HEK293T (cell line): ENCODE measurements around the gene VWA8.
"Not testable (repeated sequence)": the region's sequence is repeated elsewhere in the genome, so short reads cannot be mapped to it uniquely, and the experiment has no call there.

Experiments used
- CTCF ChIA-PET: fragments of 350-600 bp; formaldehyde crosslinking; extraction: SDS; loops from one replicate; lab custom pipeline; 2021; ENCODE audit warnings: antibody characterized with exemption, inconsistent platforms; lab: Yijun Ruan, JAX
- POLR2A ChIA-PET: fragments of 350-600 bp; formaldehyde crosslinking; extraction: SDS; loops from one replicate; lab custom pipeline; 2020; ENCODE audit warnings: antibody characterized with exemption, inconsistent platforms; lab: Yijun Ruan, JAX
- DNase-seq: peaks from one replicate; pipeline ENCODE4 v3.0.0; 2012; ENCODE audit warnings: mixed read lengths; ENCODE audit errors: extremely low spot score
- ARNT ChIP-seq: fragments of 450-650 bp; IDR thresholded peaks from 2 replicates; pipeline ENCODE4 v1.6.1; 2017; ENCODE audit warnings: mild to moderate bottlenecking
- BHLHE40 ChIP-seq: fragments of 450-650 bp; IDR thresholded peaks from 2 replicates; pipeline ENCODE4 v1.6.1; 2016; ENCODE audit warnings: mild to moderate bottlenecking, moderate library complexity, borderline replicate concordance
- CTBP1 ChIP-seq: fragments of 450-650 bp; IDR thresholded peaks from 2 replicates; pipeline ENCODE4 v1.6.1; 2016; ENCODE audit warnings: borderline replicate concordance
- ELF4 ChIP-seq: fragments of 450-650 bp; IDR thresholded peaks from 2 replicates; pipeline ENCODE4 v1.6.1; 2017; ENCODE audit warnings: antibody characterized with exemption
- FOXA1 ChIP-seq: fragments of 450-650 bp; IDR thresholded peaks from 2 replicates; pipeline ENCODE4 v1.6.1; 2016; ENCODE audit warnings: mild to moderate bottlenecking
- FOXK2 ChIP-seq: fragments of 450-650 bp; IDR thresholded peaks from 2 replicates; pipeline ENCODE4 v1.6.1; 2016; ENCODE audit warnings: mild to moderate bottlenecking
- FOXM1 ChIP-seq: fragments of 450-650 bp; IDR thresholded peaks from 2 replicates; pipeline ENCODE4 v1.6.1; 2017; ENCODE audit warnings: mild to moderate bottlenecking, borderline replicate concordance
- HDGF ChIP-seq: fragments of 450-650 bp; IDR thresholded peaks from 2 replicates; pipeline ENCODE4 v1.6.1; 2017; ENCODE audit warnings: antibody characterized with exemption, borderline replicate concordance
- L3MBTL2 ChIP-seq: fragments of 450-650 bp; conservative IDR thresholded peaks from 2 replicates; pipeline ENCODE4 v1.6.1; 2016; ENCODE audit warnings: mild to moderate bottlenecking
- LEF1 ChIP-seq: fragments of 450-650 bp; IDR thresholded peaks from 2 replicates; pipeline ENCODE4 v1.6.1; 2017; ENCODE audit warnings: mild to moderate bottlenecking, borderline replicate concordance
- NFRKB ChIP-seq: fragments of 450-650 bp; IDR thresholded peaks from 2 replicates; pipeline ENCODE4 v1.6.1; 2016; ENCODE audit warnings: mild to moderate bottlenecking, moderate library complexity
- PKNOX1 ChIP-seq: fragments of 450-650 bp; IDR thresholded peaks from 2 replicates; pipeline ENCODE4 v1.6.1; 2016
- SP1 ChIP-seq: fragments of 450-650 bp; IDR thresholded peaks from 2 replicates; pipeline ENCODE4 v1.6.1; 2017
- SUZ12 ChIP-seq: fragments of 450-650 bp; IDR thresholded peaks from 2 replicates; pipeline ENCODE4 v1.6.1; 2016; ENCODE audit warnings: mild to moderate bottlenecking
- TARDBP ChIP-seq: fragments of 450-650 bp; IDR thresholded peaks from 2 replicates; pipeline ENCODE4 v1.6.1; 2016
- ZNF384 ChIP-seq: fragments of 450-650 bp; IDR thresholded peaks from 2 replicates; pipeline ENCODE4 v1.6.1; 2016

VWA8 gene

GRCh38 chr13:41622432-41623429, 338.2 kb downstream of the VWA8 start:
- peak; percentile 50; the same call in 1 of the 2 replicates for TF ChIP-seq CTBP1
- no peak for TF ChIP-seq SUZ12
- TF ChIP-seq PKNOX1 = peak; percentile 75
- ChIA-PET POLR2A (no interaction called here), CTCF (no interaction called here)
- no peak for DNase-seq

GRCh38 chr13:41621716-41622431, 339.0 kb downstream of the VWA8 start:
- CTCF ChIA-PET = no interaction called here
- POLR2A ChIA-PET = no interaction called here
- no peak for DNase-seq

GRCh38 chr13:41617633-41618032, 343.3 kb downstream of the VWA8 start:
- CTCF ChIA-PET = not testable (repeated sequence)

More at GRCh38 chr13:41621716-41622431, 339.0 kb downstream of the VWA8 start:
- no peak for TF ChIP-seq ZNF384
- TF ChIP-seq FOXK2 = no peak

GRCh38 chr13:41616151-41616550, 344.8 kb downstream of the VWA8 start:
- no peak for DNase-seq
- TF ChIP-seq ARNT = no peak
- no peak for TF ChIP-seq NFRKB
- TF ChIP-seq LEF1 = no peak
- no peak for TF ChIP-seq SP1
- TF ChIP-seq FOXM1 = no peak
- no peak for TF ChIP-seq BHLHE40
- no peak for TF ChIP-seq FOXA1
- no peak for TF ChIP-seq PKNOX1
- CTCF ChIA-PET = no interaction called here
- POLR2A ChIA-PET = no interaction called here

More at GRCh38 chr13:41617633-41618032, 343.3 kb downstream of the VWA8 start:
- DNase-seq, POLR2A ChIA-PET: not testable (repeated sequence)

GRCh38 chr13:41615528-41615855, 345.4 kb downstream of the VWA8 start:
- DNase-seq = no peak
- POLR2A ChIA-PET = no interaction called here
- CTCF ChIA-PET = no interaction called here
- TF ChIP-seq SP1 (no peak), CTBP1 (peak; percentile 68), L3MBTL2 (no peak), ELF4 (no peak), PKNOX1 (peak; percentile 88), ZNF384 (no peak)

- POLR2A ChIA-PET = no interaction called here
- CTCF ChIA-PET = no interaction called here
- no peak for DNase-seq
- TF ChIP-seq HDGF = no peak
- TF ChIP-seq FOXM1 = no peak
- no peak for TF ChIP-seq LEF1
- TF ChIP-seq BHLHE40 = no peak
- TF ChIP-seq PKNOX1 = no peak
- TF ChIP-seq CTBP1 = no peak
- TF ChIP-seq ARNT = no peak
- no peak for TF ChIP-seq TARDBP
- no peak for TF ChIP-seq FOXA1
- TF ChIP-seq NFRKB = no peak
- TF ChIP-seq ELF4 = no peak
- TF ChIP-seq FOXK2 = no peak
- no peak for TF ChIP-seq ZNF384
- no peak for TF ChIP-seq SP1
These were observed 346.0 kb downstream of the VWA8 start for GRCh38 chr13:41614671-41615527.
